Muscle layer of duodenum (tissue), 2 donors: Measurements from ENCODE around the gene SCN5A.

Source experiments
- H3K27ac ChIP-seq: one replicate; pipeline ENCODE4 v1.7.0; 2013; ENCODE audit warnings: mild to moderate bottlenecking, low read length
- H3K27me3 ChIP-seq: one replicate; pipeline ENCODE4 v1.7.0; 2013; ENCODE audit warnings: low read depth, mild to moderate bottlenecking, control low read depth, low read length
- H3K36me3 ChIP-seq, 2 donors: one replicate each; pipeline ENCODE4 v1.7.0; 2013; ENCODE audit warnings: low read length in 2 of 2, control low read depth in 1 of 2, mild to moderate bottlenecking in 1 of 2; ENCODE audit not compliant: insufficient read depth in 2 of 2, control insufficient read depth in 1 of 2
- H3K4me1 ChIP-seq, 2 donors: one replicate each; pipeline ENCODE4 v1.7.0; 2013; ENCODE audit warnings: low read length in 2 of 2, mild to moderate bottlenecking in 2 of 2, control low read depth in 1 of 2, moderate library complexity in 1 of 2; ENCODE audit not compliant: insufficient read depth in 2 of 2, control insufficient read depth in 1 of 2
- H3K4me3 ChIP-seq, 2 donors: one replicate each; pipeline ENCODE4 v1.7.0; 2013; ENCODE audit warnings: low read length in 2 of 2, low read depth in 1 of 2, mild to moderate bottlenecking in 1 of 2
- H3K9me3 ChIP-seq, 2 donors: one replicate each; pipeline ENCODE4 v1.7.0; 2013; ENCODE audit warnings: low read length in 2 of 2, control low read depth in 1 of 2, mild to moderate bottlenecking in 1 of 2; ENCODE audit not compliant: control insufficient read depth in 1 of 2
- donor health status: healthy.

The SCN5A gene

GRCh38 chr3:38582316-38582715 is 67.2 kb downstream of the SCN5A start:
- Histone ChIP-seq H3K4me3 (no peak overlapping the region), H3K9me3 (no peaks in the 10 kb centered on the region), H3K27me3 (no peaks in the 10 kb centered on the region), H3K4me1 (no peaks in the 10 kb centered on the region), H3K36me3 (no peaks in the 10 kb centered on the region), H3K27ac (no peak overlapping the region)

GRCh38 chr3:38581774-38582173 is 67.7 kb downstream of the SCN5A start:
- Histone ChIP-seq H3K4me1 (no peaks in the 10 kb centered on the region), H3K27ac (no peak overlapping the region), H3K9me3 (no peaks in the 10 kb centered on the region), H3K27me3 (no peaks in the 10 kb centered on the region), H3K36me3 (no peaks in the 10 kb centered on the region), H3K4me3 (no peak overlapping the region)

GRCh38 chr3:38580450-38581382 is 68.8 kb downstream of the SCN5A start:
- Histone ChIP-seq H3K27me3 (no peaks in the 10 kb centered on the region), H3K4me3 (no peak overlapping the region), H3K36me3 (no peaks in the 10 kb centered on the region), H3K9me3 (no peaks in the 10 kb centered on the region), H3K4me1 (no peaks in the 10 kb centered on the region), H3K27ac (no peak overlapping the region)

- Histone ChIP-seq H3K27me3 (no peaks in the 10 kb centered on the region), H3K4me1 (no peaks in the 10 kb centered on the region), H3K4me3 (no peak overlapping the region), H3K27ac (no peak overlapping the region), H3K36me3 (no peaks in the 10 kb centered on the region), H3K9me3 (no peaks in the 10 kb centered on the region)
Measured at GRCh38 chr3:38579551-38580449, 69.7 kb downstream of the SCN5A start.

DNA sequence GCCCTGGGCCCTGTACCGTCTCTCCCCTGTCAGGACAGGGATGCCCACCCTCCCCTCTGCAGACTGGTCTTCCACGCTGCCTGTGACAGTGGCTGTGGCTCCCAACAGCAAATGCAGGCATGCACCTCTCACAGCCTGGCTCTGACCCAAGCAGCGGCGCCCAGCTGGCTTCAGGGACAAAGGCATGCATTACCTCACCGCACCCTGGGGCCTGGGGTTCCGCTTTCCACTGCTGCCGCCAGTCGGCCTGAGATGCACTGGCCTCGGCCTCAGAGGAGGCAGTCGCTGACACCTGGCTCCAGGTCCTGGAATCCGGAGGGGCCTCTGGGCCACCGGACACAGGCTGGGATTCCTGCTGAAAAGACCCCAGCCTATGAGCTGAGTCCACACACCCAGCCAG is 70.3 kb downstream of the SCN5A start:
- H3K4me1 ChIP-seq, result no peaks in the 10 kb centered on the region
- no peak overlapping the region for H3K27ac ChIP-seq
- H3K27me3 ChIP-seq, result no peaks in the 10 kb centered on the region

GRCh38 chr3:38578551-38578950 is 70.9 kb downstream of the SCN5A start:
- no peaks in the 10 kb centered on the region for H3K27me3 ChIP-seq
- H3K36me3 ChIP-seq, result no peaks in the 10 kb centered on the region
- no peak overlapping the region for H3K27ac ChIP-seq
- no peaks in the 10 kb centered on the region for H3K4me1 ChIP-seq
- no peak overlapping the region for H3K4me3 ChIP-seq
- peaks cover 0 to 7% of the 10 kb centered on the region in 2 donors for H3K9me3 ChIP-seq

More for the DNA sequence above, 70.3 kb downstream of the SCN5A start:
- peaks cover 0 to 3% of the 10 kb centered on the region in 2 donors for H3K9me3 ChIP-seq
- H3K36me3 ChIP-seq, result no peaks in the 10 kb centered on the region
- H3K4me3 ChIP-seq, result no peak overlapping the region

DNA sequence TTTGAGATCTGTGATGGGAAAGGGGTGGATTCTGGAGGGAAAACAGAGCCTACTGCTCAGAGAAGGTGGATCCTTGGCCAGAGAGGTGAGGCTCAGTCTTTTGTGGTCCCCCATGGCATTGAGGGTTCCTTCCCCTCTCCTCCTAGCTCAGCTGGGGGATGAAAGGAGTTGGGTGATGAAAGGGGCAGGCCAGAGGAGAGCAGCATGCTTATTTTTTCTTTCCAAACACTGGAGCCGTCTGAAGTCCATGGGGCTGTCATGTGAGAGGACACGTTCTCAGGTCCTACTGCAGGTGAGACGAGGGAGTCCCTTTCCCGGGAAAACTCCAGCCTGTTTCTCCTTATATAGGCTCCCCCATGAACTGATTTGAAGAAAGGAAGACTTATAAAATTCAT is 71.4 kb downstream of the SCN5A start:
- H3K27me3 ChIP-seq, result no peaks in the 10 kb centered on the region
- no peaks in the 10 kb centered on the region for H3K4me1 ChIP-seq

DNA sequence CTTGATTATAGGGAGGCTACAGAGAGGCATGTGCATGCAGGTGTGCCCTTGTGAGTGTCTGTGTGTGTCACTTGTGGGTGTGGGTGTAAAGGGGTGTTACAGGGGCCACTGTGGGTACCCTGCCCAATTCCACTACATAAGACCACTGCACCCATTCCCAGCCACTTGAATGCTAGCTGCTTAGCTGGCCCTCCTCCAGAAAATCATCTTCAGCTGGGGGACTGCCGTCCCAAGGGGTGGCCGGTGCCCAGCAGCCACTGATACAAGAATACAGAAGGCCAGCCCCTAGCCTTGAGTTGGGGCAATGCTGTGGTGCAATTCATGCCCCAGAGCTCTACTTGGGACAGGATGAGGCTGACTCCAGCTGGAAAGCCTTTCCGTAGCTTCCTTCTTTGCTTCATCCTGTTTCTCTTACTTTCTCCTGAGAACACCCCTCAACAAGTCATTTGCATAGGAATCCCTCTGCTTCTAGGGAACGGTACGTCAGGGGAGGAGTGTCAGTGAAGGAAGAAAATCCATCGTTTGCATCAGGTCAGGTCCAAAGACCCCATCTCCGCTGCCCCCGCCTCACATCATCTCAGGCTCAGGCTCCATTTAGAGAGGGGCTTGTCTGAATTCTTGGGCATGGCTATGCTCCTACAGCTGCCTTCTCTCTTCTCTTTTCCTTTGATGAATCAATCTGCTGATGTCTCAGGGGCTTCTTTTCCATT is 72.0 kb downstream of the SCN5A start:
- no peak overlapping the region for H3K4me3 ChIP-seq
- no peaks in the 10 kb centered on the region for H3K36me3 ChIP-seq
- H3K27me3 ChIP-seq, result no peaks in the 10 kb centered on the region
- H3K27ac ChIP-seq, result no peak overlapping the region
- H3K4me1 ChIP-seq, result no peaks in the 10 kb centered on the region
- H3K9me3 ChIP-seq, result peaks cover 0 to 11% of the 10 kb centered on the region in 2 donors

More for the DNA sequence above, 71.4 kb downstream of the SCN5A start:
- peaks cover 0 to 9% of the 10 kb centered on the region in 2 donors for H3K9me3 ChIP-seq
- no peak overlapping the region for H3K4me3 ChIP-seq
- no peaks in the 10 kb centered on the region for H3K36me3 ChIP-seq
- H3K27ac ChIP-seq, result no peak overlapping the region

DNA sequence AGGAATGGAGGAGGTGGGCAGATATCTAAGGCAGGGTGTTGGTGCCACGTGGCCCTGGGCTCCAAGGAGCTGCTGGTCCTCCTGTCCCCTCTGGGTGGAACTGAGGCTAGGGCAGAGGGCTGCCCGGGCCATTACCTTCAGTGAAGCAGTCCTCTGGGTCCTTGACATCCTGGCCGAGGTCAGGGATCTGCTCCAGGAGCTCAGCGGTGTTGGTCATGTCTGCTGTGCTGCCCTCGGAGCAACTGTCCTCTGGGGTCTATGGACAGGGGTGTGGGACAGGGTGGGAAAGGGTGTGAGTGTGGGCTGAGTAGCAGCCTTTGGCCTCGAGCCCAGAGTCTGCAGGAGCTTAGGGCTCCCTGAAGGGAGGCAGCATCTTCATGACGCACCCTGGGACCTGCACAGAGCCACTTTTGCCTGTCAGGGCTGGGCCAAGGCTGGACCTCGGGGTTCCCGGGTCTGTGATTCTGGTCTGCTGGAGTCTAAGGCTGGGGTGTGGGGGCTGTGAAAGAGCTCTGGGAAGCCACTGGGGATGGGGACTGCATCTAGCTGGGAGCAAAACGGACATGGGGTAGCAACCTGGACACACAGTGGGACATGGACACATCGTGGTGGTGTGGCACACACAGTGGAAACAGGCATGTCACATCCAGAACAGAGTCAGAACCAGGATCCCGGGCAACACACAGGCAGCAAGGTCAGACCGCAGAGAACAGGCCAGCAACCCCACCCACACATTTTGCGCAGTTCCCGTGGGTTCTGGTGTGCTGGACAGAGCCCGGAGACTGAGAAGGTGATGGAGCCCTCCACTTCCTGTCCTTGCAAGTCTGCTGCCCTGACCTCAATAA is 72.7 kb downstream of the SCN5A start:
- no peaks in the 10 kb centered on the region for H3K4me1 ChIP-seq
- no peaks in the 10 kb centered on the region for H3K36me3 ChIP-seq
- peaks cover 0 to 11% of the 10 kb centered on the region in 2 donors for H3K9me3 ChIP-seq
- H3K4me3 ChIP-seq, result no peak overlapping the region
- H3K27me3 ChIP-seq, result no peaks in the 10 kb centered on the region
- H3K27ac ChIP-seq, result no peak overlapping the region

DNA sequence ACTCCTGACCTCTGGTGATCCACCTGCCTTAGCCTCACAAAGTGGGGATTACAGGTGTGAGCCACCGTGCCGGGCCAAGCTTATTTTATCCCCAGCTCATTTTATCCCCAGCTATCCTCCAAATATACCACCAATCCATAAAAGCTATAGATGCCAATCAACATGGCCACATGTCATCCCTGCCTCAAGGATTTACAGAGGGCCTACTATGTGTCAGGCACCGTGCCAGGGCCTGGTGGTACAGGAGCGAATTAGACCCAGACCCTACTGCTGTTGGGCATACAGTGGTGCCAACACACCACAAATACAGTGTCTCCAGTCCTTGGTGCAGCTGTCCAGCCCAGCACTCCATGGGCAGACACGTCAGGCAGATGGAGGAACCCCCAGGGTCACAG is 73.4 kb downstream of the SCN5A start:
- Histone ChIP-seq H3K27ac (no peak overlapping the region), H3K36me3 (no peaks in the 10 kb centered on the region), H3K9me3 (peaks cover 0 to 11% of the 10 kb centered on the region in 2 donors), H3K4me3 (no peak overlapping the region), H3K4me1 (no peaks in the 10 kb centered on the region), H3K27me3 (no peaks in the 10 kb centered on the region)
